Body of pancreas (tissue), 4 donors: ENCODE results near the gene PVALEF.

Experiments
- POLR2A ChIP-seq, 3 donors: fragments of 450-650 bp; IDR thresholded peaks; one replicate each; pipeline ENCODE4 v1.6.1; 2016; ENCODE audit warnings: antibody characterized with exemption in 3 of 3, mild to moderate bottlenecking in 2 of 3
- TF ChIP-seq, protein P1 (sequence below), 7 experiments: fragments of 450-650 bp in 4 of 7; fragments of 200-600 bp in 3 of 7; sonication (generic) in 3 of 7; IDR thresholded peaks; one replicate each; pipeline ENCODE4 v1.5.1; 2016 to 2019; ENCODE audit warnings: antibody characterized with exemption in 7 of 7

DNA sequence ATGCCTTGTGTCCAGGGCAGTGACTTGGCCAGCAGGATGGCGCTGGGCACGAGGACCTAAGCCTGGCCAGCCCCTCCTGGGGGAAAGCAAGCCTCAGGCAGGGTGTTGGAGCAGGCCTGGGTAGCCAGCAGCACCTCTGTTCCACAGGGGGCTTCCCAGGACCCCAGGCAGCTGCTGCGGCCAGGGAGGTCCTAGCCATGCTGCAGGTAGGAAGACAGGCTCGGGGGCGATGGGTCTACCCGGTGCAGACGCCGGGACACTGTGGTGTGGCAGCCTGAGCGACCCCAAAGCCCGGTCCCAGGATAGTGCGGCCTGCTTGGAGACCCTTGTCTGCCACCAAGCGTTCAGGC is 23.2 kb downstream of the PVALEF start:
- TF ChIP-seq, protein P1, sequence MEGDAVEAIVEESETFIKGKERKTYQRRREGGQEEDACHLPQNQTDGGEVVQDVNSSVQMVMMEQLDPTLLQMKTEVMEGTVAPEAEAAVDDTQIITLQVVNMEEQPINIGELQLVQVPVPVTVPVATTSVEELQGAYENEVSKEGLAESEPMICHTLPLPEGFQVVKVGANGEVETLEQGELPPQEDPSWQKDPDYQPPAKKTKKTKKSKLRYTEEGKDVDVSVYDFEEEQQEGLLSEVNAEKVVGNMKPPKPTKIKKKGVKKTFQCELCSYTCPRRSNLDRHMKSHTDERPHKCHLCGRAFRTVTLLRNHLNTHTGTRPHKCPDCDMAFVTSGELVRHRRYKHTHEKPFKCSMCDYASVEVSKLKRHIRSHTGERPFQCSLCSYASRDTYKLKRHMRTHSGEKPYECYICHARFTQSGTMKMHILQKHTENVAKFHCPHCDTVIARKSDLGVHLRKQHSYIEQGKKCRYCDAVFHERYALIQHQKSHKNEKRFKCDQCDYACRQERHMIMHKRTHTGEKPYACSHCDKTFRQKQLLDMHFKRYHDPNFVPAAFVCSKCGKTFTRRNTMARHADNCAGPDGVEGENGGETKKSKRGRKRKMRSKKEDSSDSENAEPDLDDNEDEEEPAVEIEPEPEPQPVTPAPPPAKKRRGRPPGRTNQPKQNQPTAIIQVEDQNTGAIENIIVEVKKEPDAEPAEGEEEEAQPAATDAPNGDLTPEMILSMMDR (IDR thresholded peaks at IDR 0.05) = no peak
- TF ChIP-seq POLR2A (IDR thresholded peaks at IDR 0.05) = no peak
